Measurements from ENCODE around the gene ATP5MC2.

GRCh38 chr12:53714004-53714403 is 38.1 kb upstream of the ATP5MC2 start:
- no peak for TF ChIP-seq POLR2A (IDR thresholded peaks at IDR 0.05; ENCODE audit: low read depth, low read length)
- no peak for TF ChIP-seq CTCF (conservative IDR thresholded peaks at IDR 0.05; ENCODE audit: low read depth, low read length)
- no peak for TF ChIP-seq RCOR1 (IDR thresholded peaks at IDR 0.05; ENCODE audit: insufficient replicate concordance, low read length)
- no peak for TF ChIP-seq CHD1 (IDR thresholded peaks at IDR 0.05; ENCODE audit: low read depth, low read length)
- no peak for TF ChIP-seq RFX5 (IDR thresholded peaks at IDR 0.05; ENCODE audit: low read depth, low read length)
- TF ChIP-seq MXI1 (IDR thresholded peaks at IDR 0.05; ENCODE audit: borderline replicate concordance, low read depth, low read length) = no peak
- no peak for TF ChIP-seq RAD21 (IDR thresholded peaks at IDR 0.05; ENCODE audit: low read length)
